Ovary (tissue), 3 donors: ENCODE results near the gene PFKP.

ENCODE experiments used
- EP300 ChIP-seq: sonication (generic); formaldehyde crosslinking; IDR thresholded peaks from one replicate; pipeline ENCODE4 v1.6.1; 2017; ENCODE audit warnings: antibody characterized with exemption
- POLR2A ChIP-seq: fragments of 450-650 bp; IDR thresholded peaks from one replicate; pipeline ENCODE4 v1.6.1; 2017; ENCODE audit warnings: antibody characterized with exemption, mild to moderate bottlenecking, moderate library complexity
- TF ChIP-seq, protein P1 (sequence below), 3 donors: fragments of 450-650 bp in 2 of 3; fragments of 200-600 bp in 1 of 3; IDR thresholded peaks; one replicate each; pipeline versions ENCODE4 v1.5.1 to v1.8.0; 2016 to 2022; ENCODE audit warnings: antibody characterized with exemption in 3 of 3, mild to moderate bottlenecking in 1 of 3
- donor health status: DM: no; HTN: no; CAD: no.

GRCh38 chr10:3118641-3119091, 51.3 kb downstream of the PFKP start:
- TF ChIP-seq, protein P1, sequence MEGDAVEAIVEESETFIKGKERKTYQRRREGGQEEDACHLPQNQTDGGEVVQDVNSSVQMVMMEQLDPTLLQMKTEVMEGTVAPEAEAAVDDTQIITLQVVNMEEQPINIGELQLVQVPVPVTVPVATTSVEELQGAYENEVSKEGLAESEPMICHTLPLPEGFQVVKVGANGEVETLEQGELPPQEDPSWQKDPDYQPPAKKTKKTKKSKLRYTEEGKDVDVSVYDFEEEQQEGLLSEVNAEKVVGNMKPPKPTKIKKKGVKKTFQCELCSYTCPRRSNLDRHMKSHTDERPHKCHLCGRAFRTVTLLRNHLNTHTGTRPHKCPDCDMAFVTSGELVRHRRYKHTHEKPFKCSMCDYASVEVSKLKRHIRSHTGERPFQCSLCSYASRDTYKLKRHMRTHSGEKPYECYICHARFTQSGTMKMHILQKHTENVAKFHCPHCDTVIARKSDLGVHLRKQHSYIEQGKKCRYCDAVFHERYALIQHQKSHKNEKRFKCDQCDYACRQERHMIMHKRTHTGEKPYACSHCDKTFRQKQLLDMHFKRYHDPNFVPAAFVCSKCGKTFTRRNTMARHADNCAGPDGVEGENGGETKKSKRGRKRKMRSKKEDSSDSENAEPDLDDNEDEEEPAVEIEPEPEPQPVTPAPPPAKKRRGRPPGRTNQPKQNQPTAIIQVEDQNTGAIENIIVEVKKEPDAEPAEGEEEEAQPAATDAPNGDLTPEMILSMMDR (IDR thresholded peaks at IDR 0.05): no peak
- TF ChIP-seq POLR2A (no peak), EP300 (no peak)
